Measurements from ENCODE around the gene CRACR2B. TPM values are rescaled to one million over a fixed set of nuclear protein-coding genes. Genes with fewer than 3 reads are reported as not detected.

Gene CRACR2B
- total and polyA plus RNA-seq, 2 donors from 2014 or later, result 16.5 to 22.6 TPM

GRCh38 chr11:813072-813455 is 14.7 kb upstream of the CRACR2B start:
- H3K9me3 ChIP-seq (ENCODE audit: control insufficient read depth in 2 of 3, insufficient read depth in 1 of 3, low read length in 3 of 3), result no peaks in the 10 kb centered on the region
- intact Hi-C loops (cut with DNase I), result no loop called here

GRCh38 chr11:813456-814096 is 14.1 kb upstream of the CRACR2B start:
- peaks cover 6 to 14% (median 14%) of the 10 kb centered on the region in 3 donors for H3K36me3 ChIP-seq (ENCODE audit: control insufficient read depth in 2 of 3, insufficient read depth in 3 of 3, low read length in 3 of 3)
- no peak overlapping the region for H3K4me3 ChIP-seq (ENCODE audit: low read length in 3 of 3)
- peaks cover 2 to 21% (median 7%) of the 10 kb centered on the region in 3 donors for H3K4me1 ChIP-seq (ENCODE audit: control insufficient read depth in 2 of 3, insufficient read depth in 2 of 3, low read depth in 1 of 3, low read length in 3 of 3)
- intact Hi-C loops (cut with DNase I), result no loop called here
- H3K27me3 ChIP-seq (ENCODE audit: control insufficient read depth, insufficient read depth, low read length), result no peaks in the 10 kb centered on the region
- FAIRE-seq, result no peak
- no peak overlapping the region for H3K9ac ChIP-seq (ENCODE audit: low read length in 3 of 3)
- H3K9me3 ChIP-seq (ENCODE audit: control insufficient read depth in 2 of 3, insufficient read depth in 1 of 3, low read length in 3 of 3), result no peaks in the 10 kb centered on the region
- DNase-seq, result no peak
- no peak for TF ChIP-seq CTCF (IDR thresholded peaks at IDR 0.05; ENCODE audit: borderline replicate concordance, extremely low read depth, insufficient read depth)
- H3K27ac ChIP-seq (ENCODE audit: low read depth in 2 of 2, low read length in 2 of 2), result no peak overlapping the region

More at GRCh38 chr11:813072-813455, 14.7 kb upstream of the CRACR2B start:
- Histone ChIP-seq H3K4me1 (ENCODE audit: control insufficient read depth in 2 of 3, insufficient read depth in 2 of 3, low read depth in 1 of 3, low read length in 3 of 3) (peaks cover 2 to 23% (median 5%) of the 10 kb centered on the region in 3 donors), H3K36me3 (ENCODE audit: control insufficient read depth in 2 of 3, insufficient read depth in 3 of 3, low read length in 3 of 3) (peaks cover 6 to 14% (median 14%) of the 10 kb centered on the region in 3 donors), H3K27ac (ENCODE audit: low read depth in 2 of 2, low read length in 2 of 2) (no peak overlapping the region), H3K4me3 (ENCODE audit: low read length in 3 of 3) (no peak overlapping the region), H3K27me3 (ENCODE audit: control insufficient read depth, insufficient read depth, low read length) (no peaks in the 10 kb centered on the region), H3K9ac (ENCODE audit: low read length in 3 of 3) (no peak overlapping the region)
- no peak for FAIRE-seq
- DNase-seq, result no peak
- TF ChIP-seq CTCF (IDR thresholded peaks at IDR 0.05; ENCODE audit: borderline replicate concordance, extremely low read depth, insufficient read depth), result no peak

GRCh38 chr11:815675-816432 is 11.9 kb upstream of the CRACR2B start:
- Histone ChIP-seq H3K9me3 (ENCODE audit: control insufficient read depth in 2 of 3, insufficient read depth in 1 of 3, low read length in 3 of 3) (no peaks in the 10 kb centered on the region), H3K4me1 (ENCODE audit: control insufficient read depth in 2 of 3, insufficient read depth in 2 of 3, low read depth in 1 of 3, low read length in 3 of 3) (peaks cover 2 to 20% (median 14%) of the 10 kb centered on the region in 3 donors), H3K36me3 (ENCODE audit: control insufficient read depth in 2 of 3, insufficient read depth in 3 of 3, low read length in 3 of 3) (peaks cover 6 to 14% (median 14%) of the 10 kb centered on the region in 3 donors), H3K9ac (ENCODE audit: low read length in 3 of 3) (no peak overlapping the region), H3K4me3 (ENCODE audit: low read length in 3 of 3) (no peak overlapping the region), H3K27me3 (ENCODE audit: control insufficient read depth, insufficient read depth, low read length) (no peaks in the 10 kb centered on the region), H3K27ac (ENCODE audit: low read depth in 2 of 2, low read length in 2 of 2) (no peak overlapping the region)
- intact Hi-C loops (cut with DNase I), result no loop called here
- FAIRE-seq (no peak), DNase-seq (no peak)
- TF ChIP-seq CTCF (IDR thresholded peaks at IDR 0.05; ENCODE audit: borderline replicate concordance, extremely low read depth, insufficient read depth), result no peak

Data from kidney (tissue), 14 donors.